HG03097 (cell line): ENCODE results near the gene SIRPA.

Source experiments
- ATAC-seq: cut with Tn5 transposase; IDR thresholded peaks from one replicate; pipeline ENCODE4 v1.9.1; 2021; ENCODE audit not compliant: unreplicated experiment, low FRiP score

SIRPA gene

DNA sequence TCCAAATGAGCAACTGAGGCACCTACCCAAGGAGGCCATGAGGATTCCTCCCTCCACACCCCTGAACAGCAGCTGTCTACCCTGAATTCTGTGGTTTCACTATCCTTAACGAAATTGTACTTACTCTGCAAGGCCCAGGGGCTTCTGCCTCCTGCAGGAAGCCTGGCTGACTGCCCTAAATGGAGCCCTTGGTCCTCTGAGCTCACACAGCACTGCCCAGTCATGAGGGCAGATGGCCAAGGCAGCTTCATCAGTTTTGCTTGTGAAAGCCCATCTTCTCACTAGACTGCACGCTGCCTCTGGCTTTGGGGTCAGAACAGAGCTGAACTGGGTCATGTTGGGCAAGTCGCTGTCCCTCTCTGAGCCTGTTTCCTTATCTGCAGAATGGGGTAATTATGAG lies 26.4 kb upstream of the SIRPA start:
- no peak for ATAC-seq

GRCh38 chr20:1870323-1870722 lies 24.9 kb upstream of the SIRPA start:
- ATAC-seq, result no peak

DNA sequence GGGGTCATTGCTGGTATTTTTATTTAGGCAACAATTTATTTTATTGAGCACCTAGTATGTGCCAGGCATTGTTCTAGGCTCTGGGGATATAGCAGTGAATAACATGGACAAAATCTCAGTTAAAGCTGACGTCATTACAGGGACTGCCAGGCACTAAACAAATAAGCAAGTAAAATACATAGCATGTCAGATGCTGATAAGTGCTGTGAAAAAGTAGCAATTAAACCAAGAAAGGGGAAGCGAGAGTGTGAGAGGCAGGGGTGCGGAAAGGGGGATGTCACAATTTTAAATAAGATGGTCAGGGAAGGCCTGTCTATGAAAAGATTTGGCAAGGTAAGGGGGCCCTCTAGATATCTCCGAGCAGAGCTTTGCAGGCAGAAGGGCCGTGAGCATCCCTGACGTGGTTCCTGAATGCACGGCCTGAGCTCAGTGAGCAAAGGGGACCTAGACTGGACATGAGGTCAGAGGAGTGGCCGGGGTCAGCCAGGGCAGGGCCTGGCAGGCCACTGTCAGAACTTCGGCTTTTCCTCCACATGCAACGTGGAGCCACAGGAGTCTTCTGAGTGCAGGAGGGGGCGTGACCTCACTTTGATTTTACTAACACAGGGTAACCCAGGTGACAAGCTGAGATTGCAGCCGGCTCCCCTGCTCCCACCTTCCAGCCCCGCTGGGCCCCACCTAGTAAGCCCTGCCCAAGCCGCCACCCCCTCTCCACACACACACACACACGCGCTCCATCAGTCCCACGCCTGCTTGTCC lies 24.2 kb upstream of the SIRPA start:
- ATAC-seq, result no peak

DNA sequence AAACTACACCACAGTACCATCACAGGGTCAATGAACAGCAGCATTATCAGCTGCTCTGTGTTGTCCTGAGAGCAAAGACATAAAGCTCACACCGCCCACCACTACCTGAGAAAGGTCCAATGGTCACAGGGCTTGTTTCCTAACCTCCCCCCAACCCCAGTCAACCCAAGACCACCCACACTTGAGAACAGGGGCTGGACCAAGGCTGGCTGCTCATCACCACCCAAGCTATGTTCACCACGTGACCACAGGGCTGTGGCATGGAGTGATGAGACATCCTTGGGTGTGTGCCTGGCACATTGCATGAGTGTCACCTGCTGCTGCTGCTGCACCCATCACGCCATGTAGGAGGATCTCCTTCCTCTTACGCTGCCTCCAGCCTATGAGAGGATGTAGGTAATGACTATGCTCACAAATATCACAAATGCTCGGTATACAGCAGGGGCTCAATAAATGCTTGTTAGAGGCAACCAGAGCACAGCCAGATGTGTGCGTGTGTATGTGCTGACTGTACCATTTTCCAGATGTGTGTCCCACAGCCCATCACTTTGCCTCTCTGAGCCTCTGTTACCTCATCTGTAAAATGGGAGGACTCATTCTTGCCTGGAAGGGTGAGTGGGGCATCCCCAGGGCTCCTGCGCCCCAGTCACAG lies 23.3 kb upstream of the SIRPA start:
- ATAC-seq, result no peak

DNA sequence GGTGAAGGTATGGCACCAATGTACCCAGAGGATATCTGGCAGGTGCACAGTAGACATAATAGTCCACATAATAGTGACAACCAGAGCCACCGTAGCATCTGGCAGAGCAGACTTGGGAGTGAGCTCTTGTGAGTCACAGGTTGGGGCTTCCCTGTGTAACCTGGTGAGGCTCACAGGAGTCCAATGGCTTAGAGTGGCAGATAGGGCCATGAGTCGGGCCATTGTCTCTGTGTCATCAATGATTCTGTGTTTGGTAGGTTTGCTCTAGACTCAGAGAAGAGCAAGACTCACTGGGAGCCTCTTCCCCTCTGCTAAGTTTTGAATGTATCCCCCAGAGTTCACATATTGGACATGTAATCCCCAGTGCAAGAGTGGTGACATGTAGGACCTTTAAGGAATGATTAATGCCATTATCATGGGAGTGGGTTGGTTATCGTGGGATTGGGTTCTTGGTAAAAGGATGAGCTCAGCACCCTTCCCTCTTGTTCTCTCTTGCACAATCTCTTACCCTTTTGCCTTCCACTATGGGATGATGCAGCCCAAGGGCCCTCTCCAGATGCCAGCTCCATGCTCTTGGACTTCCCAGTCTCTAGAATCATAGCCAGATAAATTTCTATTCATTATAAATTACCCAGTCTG lies 22.6 kb upstream of the SIRPA start:
- no peak for ATAC-seq

DNA sequence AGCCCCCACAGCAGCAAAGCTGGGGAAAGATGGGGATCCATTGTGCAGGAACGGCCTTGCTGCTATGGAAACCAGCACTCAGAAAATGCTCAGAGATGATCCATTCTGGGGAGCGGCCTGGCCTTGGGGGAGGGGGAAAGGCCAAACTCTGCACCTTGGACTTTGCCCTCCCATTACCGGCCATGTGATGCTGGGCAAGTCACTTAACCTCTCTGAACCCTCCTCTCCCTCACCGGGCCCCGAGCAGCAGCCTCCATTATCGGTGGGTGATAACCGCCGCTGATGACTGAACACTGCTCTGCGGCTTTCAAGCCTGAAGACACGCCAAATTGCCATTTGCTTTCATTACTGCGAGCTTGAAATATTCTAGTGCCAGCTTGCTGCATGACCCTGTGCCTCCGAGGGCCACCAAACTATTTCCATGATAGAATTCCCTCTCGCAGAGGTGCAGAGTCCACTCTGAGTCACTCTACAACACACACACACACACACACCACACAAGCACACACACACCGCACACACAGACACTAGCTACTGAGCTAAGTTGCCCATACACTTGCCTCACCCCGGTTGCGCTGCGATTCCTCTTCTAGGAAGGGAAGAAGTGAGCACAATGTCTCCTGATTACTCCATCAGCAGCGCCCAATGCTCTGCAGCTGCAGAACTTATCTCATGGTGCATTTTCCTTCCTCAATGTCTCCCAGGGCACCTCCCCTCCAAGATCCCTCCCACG lies 20.6 kb upstream of the SIRPA start:
- ATAC-seq, result no peak

DNA sequence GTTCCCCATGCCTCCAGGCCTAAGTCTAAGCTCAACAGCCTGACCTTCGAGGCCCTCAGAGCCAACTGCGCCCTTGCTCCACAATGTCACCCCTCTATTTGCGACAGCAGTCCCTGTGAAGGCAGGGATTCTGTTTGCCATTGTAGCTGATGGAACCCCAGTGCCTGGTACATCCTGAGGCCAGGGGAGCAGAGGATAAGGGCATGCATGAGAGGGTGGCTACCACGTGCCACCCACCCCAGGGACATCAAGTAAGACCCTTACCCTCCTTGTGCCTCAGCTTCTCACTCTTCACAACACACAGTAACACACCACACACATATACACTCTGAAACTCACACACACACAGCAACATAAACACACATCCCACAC lies 20.0 kb upstream of the SIRPA start:
- no peak for ATAC-seq

- no peak for ATAC-seq
Measured at GRCh38 chr20:1875762-1876161, 19.4 kb upstream of the SIRPA start.

- ATAC-seq, result no peak
Measured at GRCh38 chr20:1876217-1876921, 18.8 kb upstream of the SIRPA start.

- no peak for ATAC-seq
Measured at GRCh38 chr20:1876975-1877608, 18.1 kb upstream of the SIRPA start.

DNA sequence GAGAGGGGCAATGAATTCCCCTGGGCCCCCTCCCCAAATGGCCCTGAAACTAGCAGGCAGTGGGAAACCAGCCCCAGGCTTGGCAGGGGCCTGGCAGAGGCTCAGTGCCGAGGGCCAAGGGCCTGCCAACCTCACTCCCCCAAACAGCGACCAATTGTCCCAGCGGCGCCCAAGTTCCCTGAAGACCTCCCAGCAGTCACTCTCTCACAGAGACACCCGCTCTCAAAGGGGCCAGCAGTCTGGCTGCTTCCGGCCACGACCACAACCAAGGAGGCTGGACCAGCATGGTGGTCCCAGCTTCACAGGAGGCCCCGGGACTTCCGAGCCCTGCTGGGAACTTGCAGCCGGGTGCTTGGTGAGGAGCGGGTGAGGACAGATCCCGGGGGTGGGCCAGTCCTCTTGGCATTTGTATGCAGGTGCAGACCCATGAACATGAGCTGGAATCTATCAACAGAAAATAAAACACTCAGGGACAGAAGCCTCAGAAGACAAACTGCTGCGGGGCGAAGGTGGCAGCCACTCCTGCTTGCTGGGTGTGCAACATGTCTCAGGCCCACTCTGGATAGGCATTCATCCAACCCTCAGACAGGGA lies 17.5 kb upstream of the SIRPA start:
- no peak for ATAC-seq

GRCh38 chr20:1879369-1879768 lies 15.8 kb upstream of the SIRPA start:
- no peak for ATAC-seq

GRCh38 chr20:1879934-1880333 lies 15.3 kb upstream of the SIRPA start:
- ATAC-seq, result no peak

DNA sequence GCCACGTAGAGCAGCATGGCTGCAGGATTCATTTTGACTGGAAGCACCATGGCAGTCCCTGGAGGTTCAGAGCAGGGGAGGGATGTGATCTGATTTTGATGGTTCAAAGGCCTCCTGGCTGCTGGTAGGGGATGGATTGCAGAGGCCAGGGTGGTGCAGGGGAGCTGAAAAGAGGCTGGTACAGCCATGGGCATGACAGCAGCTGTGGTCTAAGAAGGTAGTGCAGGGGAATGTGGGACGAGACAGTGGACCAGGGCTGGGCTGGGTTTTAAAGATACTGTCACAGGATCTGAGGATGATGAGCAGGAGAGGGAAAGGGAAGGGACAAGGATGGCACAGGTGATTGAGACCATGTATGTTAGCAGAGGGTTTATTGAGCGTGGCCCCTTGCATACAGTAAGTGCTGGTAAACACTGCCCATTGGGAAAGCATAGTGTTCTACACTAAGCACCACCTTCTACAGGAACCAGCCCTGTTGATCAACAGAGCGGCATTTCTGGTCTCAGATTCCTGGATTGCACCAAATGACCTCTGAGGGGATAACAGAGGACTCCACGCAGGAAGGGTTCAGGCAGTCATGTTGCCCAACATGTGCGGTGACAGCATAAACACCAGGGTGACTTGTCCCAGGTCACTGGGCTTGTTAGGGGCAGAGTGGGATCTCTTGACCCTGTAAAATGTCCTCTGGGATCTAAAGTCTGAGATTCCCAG lies 14.5 kb upstream of the SIRPA start:
- ATAC-seq, result no peak

- ATAC-seq, result no peak
Measured at GRCh38 chr20:1881240-1881835, 13.9 kb upstream of the SIRPA start.

GRCh38 chr20:1882026-1882425 lies 13.2 kb upstream of the SIRPA start:
- ATAC-seq, result no peak

DNA sequence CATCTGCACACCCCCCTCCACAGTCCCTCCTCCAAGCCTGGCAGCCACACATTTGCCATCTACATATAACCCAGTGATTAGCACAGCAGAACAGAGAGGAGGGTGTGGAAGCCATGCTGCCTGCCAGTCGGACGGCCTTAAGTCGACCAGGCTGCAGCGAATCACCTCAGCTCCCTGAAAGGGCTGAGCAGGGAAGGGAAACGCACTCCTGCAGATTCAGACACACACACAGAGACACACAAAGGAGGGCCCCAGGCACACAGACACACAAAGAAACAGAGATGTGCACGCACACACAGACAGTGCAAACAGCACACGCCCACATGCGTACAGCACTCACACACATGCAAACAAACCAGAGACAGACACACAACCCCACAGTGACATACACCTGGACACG lies 11.2 kb upstream of the SIRPA start:
- no peak for ATAC-seq

DNA sequence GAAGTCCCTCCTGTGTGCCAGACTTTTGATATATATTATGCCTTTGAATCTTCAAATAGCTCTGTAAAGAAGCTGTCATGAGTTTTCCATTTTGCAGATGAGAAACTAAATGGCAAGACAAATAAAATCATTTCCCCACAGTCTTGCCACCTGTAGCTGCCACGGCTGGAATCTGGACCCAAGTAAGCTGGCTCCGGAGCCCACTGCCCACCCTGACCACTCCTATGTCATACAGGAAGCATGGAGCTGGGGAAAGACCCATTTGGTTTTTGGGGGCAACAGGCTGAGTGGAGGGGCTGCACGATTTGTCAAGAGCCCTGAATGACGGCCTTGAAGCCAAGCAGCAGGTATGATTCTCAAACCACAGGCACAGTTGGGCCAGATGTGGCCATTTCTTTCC lies 10.0 kb upstream of the SIRPA start:
- ATAC-seq, result no peak
